Panc1 (cell line): Measurements from ENCODE around the gene LIPC.

Experiments used
- POLR2AphosphoS5 ChIP-seq: IDR thresholded peaks from 2 replicates; pipeline ENCODE4 v1.6.1; 2012; ENCODE audit warnings: mild to moderate bottlenecking, low read depth, low read length, moderate library complexity
- TF ChIP-seq, protein P1 (sequence below): fragments of 450-650 bp; IDR thresholded peaks from 2 replicates; pipeline ENCODE4 v1.5.1; 2017; ENCODE audit warnings: mild to moderate bottlenecking

DNA sequence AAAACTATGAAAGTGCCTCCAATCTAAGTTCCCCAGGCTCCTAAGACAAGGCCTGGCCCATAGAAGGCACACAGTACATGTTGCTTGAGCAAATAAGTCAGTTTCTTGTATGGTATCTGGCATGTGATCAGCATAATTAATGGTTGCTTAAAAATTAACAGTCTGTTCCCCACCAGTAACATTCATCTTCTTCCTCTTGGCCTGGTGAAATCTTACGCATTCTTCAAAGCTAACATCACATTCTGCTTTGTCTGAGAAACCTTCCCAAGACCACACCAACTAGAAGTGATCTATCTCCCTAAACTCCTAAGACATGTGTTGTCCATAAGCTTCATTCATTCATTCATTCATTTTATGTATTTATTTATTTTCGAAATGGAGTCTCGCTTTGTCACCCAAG is 48.1 kb downstream of the LIPC start:
- TF ChIP-seq, protein P1, sequence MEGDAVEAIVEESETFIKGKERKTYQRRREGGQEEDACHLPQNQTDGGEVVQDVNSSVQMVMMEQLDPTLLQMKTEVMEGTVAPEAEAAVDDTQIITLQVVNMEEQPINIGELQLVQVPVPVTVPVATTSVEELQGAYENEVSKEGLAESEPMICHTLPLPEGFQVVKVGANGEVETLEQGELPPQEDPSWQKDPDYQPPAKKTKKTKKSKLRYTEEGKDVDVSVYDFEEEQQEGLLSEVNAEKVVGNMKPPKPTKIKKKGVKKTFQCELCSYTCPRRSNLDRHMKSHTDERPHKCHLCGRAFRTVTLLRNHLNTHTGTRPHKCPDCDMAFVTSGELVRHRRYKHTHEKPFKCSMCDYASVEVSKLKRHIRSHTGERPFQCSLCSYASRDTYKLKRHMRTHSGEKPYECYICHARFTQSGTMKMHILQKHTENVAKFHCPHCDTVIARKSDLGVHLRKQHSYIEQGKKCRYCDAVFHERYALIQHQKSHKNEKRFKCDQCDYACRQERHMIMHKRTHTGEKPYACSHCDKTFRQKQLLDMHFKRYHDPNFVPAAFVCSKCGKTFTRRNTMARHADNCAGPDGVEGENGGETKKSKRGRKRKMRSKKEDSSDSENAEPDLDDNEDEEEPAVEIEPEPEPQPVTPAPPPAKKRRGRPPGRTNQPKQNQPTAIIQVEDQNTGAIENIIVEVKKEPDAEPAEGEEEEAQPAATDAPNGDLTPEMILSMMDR, result no peak
- TF ChIP-seq POLR2AphosphoS5, result no peak
